Measurements from ENCODE around the gene ALKBH5.

DNA sequence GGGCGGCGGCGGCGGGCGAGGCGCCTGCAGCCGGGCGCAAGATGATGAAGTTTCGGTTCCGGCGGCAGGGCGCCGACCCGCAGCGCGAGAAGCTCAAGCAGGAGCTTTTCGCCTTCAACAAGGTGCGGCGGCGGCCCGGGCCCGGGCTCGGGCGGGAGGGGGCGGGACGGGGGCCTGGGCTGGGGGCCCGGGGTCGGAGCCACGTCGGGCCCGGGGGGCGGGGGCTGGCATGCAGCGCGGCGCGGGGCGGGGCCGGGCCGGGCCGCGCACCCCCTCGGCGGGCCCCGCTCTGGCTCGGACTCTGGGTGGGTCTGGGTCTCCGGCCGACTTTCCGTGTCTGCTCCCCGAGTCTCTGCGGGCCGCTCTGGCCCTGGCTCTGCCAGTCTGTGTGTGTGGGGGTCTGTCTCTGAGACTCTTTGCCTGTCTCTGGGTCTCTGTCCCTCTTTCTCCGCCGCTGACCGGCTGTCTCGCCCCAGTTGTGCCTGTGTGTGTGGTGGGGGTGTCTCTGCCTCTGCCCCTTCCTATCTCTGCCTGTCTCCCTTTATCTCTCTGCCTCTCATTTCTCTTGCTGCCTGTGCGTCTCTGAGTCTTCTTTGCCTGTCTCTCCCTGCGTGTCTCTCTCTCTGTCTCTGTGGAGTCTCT lies 42.1 kb downstream of the ALKBH5 start:
- TF ChIP-seq, protein P1, sequence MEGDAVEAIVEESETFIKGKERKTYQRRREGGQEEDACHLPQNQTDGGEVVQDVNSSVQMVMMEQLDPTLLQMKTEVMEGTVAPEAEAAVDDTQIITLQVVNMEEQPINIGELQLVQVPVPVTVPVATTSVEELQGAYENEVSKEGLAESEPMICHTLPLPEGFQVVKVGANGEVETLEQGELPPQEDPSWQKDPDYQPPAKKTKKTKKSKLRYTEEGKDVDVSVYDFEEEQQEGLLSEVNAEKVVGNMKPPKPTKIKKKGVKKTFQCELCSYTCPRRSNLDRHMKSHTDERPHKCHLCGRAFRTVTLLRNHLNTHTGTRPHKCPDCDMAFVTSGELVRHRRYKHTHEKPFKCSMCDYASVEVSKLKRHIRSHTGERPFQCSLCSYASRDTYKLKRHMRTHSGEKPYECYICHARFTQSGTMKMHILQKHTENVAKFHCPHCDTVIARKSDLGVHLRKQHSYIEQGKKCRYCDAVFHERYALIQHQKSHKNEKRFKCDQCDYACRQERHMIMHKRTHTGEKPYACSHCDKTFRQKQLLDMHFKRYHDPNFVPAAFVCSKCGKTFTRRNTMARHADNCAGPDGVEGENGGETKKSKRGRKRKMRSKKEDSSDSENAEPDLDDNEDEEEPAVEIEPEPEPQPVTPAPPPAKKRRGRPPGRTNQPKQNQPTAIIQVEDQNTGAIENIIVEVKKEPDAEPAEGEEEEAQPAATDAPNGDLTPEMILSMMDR (IDR thresholded peaks at IDR 0.05 in 4 of 5, conservative IDR thresholded peaks at IDR 0.05 in 1 of 5), result no peak
- TF ChIP-seq POLR2A (IDR thresholded peaks at IDR 0.05), result no peak
